GM18873 (cell line): ENCODE results near the gene LAG3.

ENCODE experiments used
- ATAC-seq: cut with Tn5 transposase; IDR thresholded peaks from one replicate; pipeline ENCODE4 v1.9.1; 2021; ENCODE audit warnings: mild to moderate bottlenecking, moderate library complexity, moderate number of reproducible peaks; ENCODE audit not compliant: unreplicated experiment, low FRiP score

LAG3 gene

DNA sequence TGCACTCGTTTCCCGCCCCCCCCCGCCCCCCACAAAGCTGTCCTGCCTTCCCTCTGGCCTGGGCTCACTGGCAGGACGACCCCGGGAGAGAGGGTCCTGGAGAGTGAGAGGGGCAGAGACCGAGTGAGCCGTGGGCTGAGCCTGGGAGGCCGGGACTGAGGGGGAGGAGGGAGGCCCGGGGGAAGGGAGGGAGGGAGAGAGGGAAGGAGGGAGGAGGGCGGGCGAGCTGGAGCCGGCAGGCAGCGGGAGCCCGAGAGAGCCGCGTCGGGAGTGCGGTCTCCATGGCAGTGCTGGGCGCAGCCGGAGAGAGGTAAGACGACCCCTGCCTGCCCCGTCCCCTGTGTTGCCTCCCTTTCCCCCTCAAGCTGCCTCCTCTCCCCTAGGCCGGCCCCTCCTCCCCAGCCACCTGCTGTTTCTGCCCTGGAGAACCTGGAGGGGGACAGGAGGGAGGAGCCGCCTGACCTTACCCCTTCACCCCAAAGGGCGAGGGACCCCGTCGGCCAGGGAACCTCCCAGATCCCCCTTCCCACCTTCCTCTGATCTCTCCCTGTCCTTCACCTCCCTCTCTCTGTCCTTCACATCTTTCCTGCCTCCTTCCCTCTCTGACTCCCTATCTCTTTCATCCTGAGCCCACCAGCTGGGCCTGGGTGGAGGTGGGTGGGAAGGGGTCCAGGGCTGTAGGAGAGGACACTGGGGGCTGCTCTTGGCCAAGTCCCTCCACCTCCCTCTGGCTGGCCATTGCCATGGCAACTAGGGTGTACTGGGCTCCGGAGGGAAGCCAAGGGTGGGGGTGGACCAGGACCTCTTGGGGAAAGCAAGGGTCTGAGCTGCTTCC, 49.5 kb downstream of the LAG3 start, which contains the start of gene GPR162:
Gene GPR162, plus strand, starts transcription at position 231 of the 835 bp plus-strand sequence. CDS start 2,078 bp downstream, outside the sequence.
- ATAC-seq: no peak

DNA sequence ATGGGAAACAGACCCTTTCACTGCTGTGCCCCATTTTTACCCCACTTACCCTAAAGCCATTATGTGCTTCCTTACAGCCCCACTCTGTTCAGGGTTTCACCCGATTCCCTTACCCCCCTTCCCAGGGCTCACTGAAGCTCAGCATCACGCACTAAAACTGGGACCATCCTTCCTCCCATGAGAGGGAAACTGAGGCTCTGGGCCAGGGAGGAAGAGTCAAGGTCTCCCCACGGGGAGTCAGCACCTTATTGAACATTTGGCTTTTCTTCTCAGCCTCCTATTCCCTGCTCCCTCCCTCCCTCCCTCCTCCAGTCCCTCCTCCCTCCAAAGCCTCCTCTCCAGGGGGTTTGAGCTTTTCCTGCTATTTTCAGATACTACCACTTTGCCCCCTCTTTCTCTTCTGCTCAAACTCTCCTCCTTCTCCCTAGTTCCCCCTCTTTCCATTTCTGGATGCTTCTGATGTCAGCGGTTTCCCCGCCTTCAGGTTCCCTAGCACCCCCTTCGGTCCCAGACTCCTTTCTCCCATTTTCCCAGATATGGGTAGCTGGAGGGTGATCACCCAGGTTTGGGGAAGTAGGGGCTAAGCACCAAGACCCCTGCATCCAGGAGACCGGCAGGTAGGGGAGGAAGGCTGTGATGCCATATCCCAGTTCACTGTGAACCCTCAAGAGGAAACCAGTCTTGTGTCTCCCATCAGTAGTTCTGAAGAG, 50.3 kb downstream of the LAG3 start:
- no peak for ATAC-seq

DNA sequence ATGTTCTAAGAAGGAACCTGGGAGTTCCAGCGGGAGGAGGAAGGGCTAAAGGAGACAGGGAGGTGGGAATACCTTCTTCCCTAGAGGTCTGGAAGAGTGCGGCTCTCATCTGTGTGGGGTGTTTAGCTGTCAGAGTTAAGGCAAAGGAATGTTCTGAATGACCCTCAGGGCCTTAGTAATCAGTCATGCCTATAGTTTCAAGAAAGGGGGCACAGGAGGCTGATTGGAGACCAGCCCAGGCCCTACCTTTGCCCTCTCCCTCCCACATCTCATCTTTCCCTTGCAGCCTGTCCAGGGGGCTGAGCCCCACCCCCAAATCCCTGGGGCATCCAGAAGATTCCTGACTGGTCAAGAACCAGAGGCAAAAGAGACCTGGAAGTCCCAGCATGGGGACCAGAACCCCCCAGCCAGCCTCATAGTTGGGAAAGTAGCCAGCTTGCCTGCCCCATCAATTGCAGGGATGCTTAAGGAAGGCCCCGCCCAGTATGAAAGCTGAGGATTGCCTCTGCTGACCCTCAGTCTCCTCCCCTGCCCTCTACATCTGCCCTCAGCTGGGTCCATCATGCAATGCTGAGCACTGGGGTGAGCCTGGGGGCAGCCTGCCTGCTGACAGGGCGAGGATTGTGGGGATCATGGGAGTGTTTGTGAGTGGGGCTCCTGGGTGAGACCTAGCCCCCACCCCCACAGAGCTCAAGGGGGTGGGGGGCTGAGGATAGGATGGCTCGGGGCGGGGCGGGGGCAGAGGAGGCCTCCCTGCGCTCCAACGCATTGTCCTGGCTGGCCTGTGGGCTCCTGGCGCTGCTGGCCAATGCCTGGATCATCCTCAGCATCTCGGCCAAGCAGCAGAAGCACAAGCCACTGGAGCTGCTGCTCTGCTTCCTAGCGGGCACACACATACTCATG, 51.1 kb downstream of the LAG3 start:
- ATAC-seq: no peak

DNA sequence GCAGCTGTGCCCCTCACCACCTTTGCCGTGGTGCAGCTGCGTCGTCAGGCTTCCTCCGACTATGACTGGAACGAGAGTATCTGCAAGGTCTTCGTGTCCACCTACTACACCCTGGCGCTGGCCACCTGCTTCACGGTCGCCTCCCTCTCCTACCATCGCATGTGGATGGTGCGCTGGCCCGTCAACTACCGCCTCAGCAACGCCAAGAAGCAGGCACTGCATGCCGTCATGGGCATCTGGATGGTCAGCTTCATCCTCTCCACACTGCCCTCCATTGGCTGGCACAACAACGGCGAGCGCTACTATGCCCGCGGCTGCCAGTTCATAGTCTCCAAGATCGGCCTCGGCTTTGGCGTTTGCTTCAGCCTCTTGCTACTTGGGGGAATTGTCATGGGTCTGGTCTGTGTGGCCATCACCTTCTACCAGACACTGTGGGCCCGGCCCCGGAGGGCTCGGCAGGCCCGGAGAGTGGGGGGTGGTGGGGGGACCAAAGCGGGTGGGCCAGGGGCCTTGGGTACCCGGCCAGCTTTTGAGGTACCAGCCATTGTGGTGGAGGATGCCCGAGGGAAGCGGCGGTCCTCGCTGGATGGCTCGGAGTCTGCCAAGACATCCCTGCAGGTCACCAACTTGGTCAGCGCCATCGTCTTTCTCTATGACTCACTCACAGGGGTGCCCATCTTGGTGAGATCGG, 51.9 kb downstream of the LAG3 start:
- no peak for ATAC-seq

DNA sequence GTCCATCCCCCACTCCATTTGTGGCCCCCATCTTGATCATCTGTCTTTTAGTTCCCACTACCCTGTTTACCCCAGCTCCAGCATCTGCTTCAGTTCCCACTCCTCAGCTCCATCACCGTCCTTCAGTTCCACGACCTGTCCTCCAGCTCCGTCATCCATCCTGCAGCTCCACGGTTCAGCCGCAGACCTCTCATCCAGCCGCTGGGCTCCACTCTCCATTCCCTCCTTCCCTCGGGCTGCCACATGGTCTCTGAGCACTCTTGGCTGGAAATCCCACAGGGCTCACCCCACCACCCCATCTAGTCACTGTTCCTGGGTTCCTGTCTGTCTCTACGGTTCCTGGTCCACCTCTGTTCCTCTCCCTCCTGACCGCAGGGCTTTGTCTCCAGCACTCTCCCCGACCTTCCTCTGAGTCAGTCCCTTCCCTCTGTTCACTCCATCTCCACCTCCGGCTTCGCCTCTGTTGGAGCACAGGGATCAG, 52.6 kb downstream of the LAG3 start:
- ATAC-seq: no peak

DNA sequence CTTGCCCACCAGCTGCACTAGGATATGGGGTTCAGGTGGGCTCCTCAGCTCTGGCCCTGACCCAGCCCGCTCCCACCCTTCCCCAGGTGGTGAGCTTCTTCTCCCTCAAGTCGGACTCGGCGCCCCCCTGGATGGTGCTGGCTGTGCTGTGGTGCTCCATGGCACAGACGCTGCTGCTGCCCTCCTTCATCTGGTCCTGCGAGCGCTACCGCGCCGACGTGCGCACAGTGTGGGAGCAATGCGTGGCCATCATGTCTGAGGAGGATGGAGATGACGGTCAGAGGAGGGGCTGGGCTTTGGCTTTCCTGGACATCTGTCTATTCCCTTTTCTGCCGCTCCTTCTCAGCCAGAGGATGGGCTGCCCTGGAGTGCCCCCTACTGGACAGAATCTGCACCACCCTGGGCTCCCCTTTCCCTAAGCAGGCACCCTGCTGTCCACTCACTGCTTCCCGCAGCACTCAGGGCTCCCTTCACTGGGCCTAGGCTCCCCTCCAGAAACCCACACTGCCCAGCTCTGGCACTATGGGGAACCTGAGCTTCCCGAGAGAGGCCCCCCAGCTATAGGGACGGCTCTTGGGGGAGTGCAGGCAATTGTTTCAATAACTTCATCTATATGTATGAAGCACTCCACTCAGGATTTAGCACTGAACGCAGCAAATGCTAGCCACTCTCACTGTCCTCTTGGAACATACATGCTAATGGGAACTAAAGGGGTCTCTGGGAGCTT, 53.2 kb downstream of the LAG3 start:
- ATAC-seq: no peak

DNA sequence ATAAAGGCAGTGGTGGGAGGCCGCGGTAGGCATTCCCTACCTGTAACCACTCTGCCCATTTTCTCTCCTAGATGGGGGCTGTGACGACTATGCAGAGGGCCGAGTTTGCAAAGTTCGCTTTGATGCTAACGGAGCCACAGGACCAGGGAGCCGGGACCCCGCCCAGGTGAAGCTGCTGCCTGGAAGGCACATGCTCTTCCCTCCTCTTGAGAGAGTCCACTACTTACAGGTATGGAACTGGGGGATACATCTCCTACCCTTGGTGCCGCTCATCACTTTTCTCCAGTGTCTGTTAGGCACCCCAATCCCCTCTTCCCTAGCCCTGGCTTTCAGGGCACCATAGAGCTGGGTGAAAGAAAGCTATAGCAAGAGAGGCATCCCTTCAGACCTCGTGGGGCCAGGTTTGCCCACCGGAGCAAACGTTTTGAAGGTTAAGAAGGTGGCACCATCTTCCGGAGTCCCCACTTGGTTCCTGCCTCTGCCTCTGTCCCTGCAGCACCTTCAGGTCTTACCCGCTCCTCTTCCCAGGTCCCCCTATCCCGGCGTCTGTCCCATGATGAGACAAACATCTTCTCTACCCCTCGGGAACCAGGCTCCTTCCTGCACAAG, 53.9 kb downstream of the LAG3 start:
- no peak for ATAC-seq

DNA sequence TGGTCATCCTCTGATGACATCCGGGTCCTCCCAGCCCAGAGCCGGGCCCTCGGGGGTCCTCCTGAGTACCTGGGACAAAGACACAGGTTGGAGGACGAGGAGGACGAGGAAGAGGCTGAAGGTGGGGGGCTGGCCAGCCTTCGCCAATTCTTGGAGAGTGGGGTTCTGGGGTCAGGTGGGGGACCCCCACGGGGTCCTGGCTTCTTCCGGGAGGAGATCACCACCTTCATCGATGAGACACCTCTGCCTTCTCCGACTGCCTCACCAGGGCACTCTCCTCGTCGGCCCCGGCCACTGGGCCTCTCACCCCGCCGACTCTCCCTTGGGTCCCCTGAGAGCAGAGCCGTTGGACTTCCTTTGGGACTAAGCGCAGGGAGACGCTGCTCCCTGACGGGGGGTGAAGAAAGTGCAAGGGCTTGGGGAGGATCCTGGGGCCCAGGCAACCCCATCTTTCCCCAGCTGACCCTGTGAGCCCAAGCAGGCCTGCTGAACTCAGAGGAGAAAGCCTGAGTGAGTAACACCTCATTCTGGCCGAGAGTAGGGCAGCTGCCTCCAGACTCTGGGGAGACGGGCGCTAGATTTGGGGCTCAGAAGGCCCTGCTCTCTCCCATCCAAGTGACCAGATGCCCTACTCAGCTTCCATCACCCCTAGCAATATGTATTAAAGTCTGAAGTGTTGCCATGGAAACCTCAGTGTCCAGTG, 54.6 kb downstream of the LAG3 start:
- ATAC-seq: no peak

DNA sequence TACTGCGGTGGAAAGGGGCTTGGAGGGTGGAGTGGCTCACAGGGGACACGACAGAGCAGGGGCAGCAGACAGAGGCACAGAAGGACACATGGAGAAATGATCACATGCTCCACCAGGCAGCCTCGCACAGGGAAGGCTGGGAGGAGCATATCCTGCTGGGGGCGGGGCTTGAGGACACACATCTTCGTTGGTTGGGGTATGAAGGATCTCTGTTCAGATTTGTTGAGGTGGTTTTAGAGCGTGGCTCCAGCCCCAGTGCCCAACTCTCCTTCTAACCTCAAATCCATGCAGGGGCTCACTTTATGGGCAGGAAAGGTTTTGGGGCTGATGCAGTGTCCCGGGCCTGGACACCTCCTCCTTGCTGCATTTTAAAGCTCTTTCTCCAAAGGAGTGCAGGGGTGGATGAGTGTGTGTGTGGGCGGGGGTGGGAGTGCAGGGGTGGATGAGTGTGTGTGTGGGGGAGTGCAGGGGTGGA, 55.2 kb downstream of the LAG3 start:
- ATAC-seq: no peak
